BLaER1 (cell line): ENCODE measurements around the gene MYH7.

Source experiments
- H3K27ac ChIP-seq: shearing (Covaris generic); formaldehyde crosslinking; 2 replicates; pipeline ENCODE4 v1.8.1; 2022
- H3K27me3 ChIP-seq: shearing (Covaris generic); formaldehyde crosslinking; 2 replicates; pipeline ENCODE4 v1.8.1; 2022
- H3K36me3 ChIP-seq: shearing (Covaris generic); formaldehyde crosslinking; 2 replicates; pipeline ENCODE4 v1.8.1; 2022
- H3K4me1 ChIP-seq: shearing (Covaris generic); formaldehyde crosslinking; 2 replicates; pipeline ENCODE4 v1.8.1; 2022
- H3K4me2 ChIP-seq: shearing (Covaris generic); formaldehyde crosslinking; 2 replicates; pipeline ENCODE4 v1.8.1; 2022
- H3K4me3 ChIP-seq: shearing (Covaris generic); formaldehyde crosslinking; 2 replicates; pipeline ENCODE4 v1.8.1; 2022
- H3K9ac ChIP-seq: shearing (Covaris generic); formaldehyde crosslinking; 2 replicates; pipeline ENCODE4 v1.8.1; 2022
- H3K9me3 ChIP-seq: shearing (Covaris generic); formaldehyde crosslinking; 2 replicates; pipeline ENCODE4 v1.8.1; 2022
- H4K20me1 ChIP-seq: shearing (Covaris generic); formaldehyde crosslinking; 2 replicates; pipeline ENCODE4 v1.8.1; 2022
- Cebpa-rat ChIP-seq: shearing (Covaris generic); IDR thresholded peaks from 2 replicates; pipeline ENCODE4 v1.8.1; 2022

Gene MYH7

GRCh38 chr14:23450379-23450778 lies 14.9 kb upstream of the MYH7 start:
- no peak overlapping the region for H3K9ac ChIP-seq
- H3K27me3 ChIP-seq, result no peaks in the 10 kb centered on the region
- TF ChIP-seq Cebpa-rat, result no peak

GRCh38 chr14:23449314-23449713 lies 13.9 kb upstream of the MYH7 start:
- Histone ChIP-seq H3K4me2 (no peak overlapping the region), H3K27ac (no peak overlapping the region), H3K9me3 (no peaks in the 10 kb centered on the region), H3K9ac (no peak overlapping the region), H3K4me3 (no peak overlapping the region), H3K4me1 (peaks cover 9% of the 10 kb centered on the region), H3K36me3 (no peaks in the 10 kb centered on the region), H4K20me1 (no peaks in the 10 kb centered on the region), H3K27me3 (no peaks in the 10 kb centered on the region)
- no peak for TF ChIP-seq Cebpa-rat

More at GRCh38 chr14:23450379-23450778, 14.9 kb upstream of the MYH7 start:
- H3K27ac ChIP-seq, result no peak overlapping the region
- H4K20me1 ChIP-seq, result no peaks in the 10 kb centered on the region
- peaks cover 9% of the 10 kb centered on the region for H3K4me1 ChIP-seq
- H3K9me3 ChIP-seq, result no peaks in the 10 kb centered on the region
- no peak overlapping the region for H3K4me3 ChIP-seq
- no peak overlapping the region for H3K4me2 ChIP-seq
- H3K36me3 ChIP-seq, result no peaks in the 10 kb centered on the region

GRCh38 chr14:23447361-23448350 lies 12.2 kb upstream of the MYH7 start:
- Histone ChIP-seq H3K27ac (no peak overlapping the region), H3K4me3 (no peak overlapping the region), H3K4me2 (no peak overlapping the region), H3K4me1 (peaks cover 9% of the 10 kb centered on the region), H3K36me3 (no peaks in the 10 kb centered on the region), H3K9me3 (no peaks in the 10 kb centered on the region), H3K9ac (no peak overlapping the region), H4K20me1 (no peaks in the 10 kb centered on the region), H3K27me3 (no peaks in the 10 kb centered on the region)
- TF ChIP-seq Cebpa-rat, result no peak

GRCh38 chr14:23446291-23446851 lies 10.9 kb upstream of the MYH7 start:
- H3K4me2 ChIP-seq, result 0 out of 2 replicates have a peak overlapping the region, but pooled peaks have one; percentile 7
- H3K36me3 ChIP-seq, result no peaks in the 10 kb centered on the region
- no peaks in the 10 kb centered on the region for H3K27me3 ChIP-seq
- peaks cover 9% of the 10 kb centered on the region for H3K4me1 ChIP-seq
- no peaks in the 10 kb centered on the region for H3K9me3 ChIP-seq
- no peak overlapping the region for H3K4me3 ChIP-seq
- no peaks in the 10 kb centered on the region for H4K20me1 ChIP-seq
- TF ChIP-seq Cebpa-rat, result no peak
- H3K9ac ChIP-seq, result no peak overlapping the region
- H3K27ac ChIP-seq, result no peak overlapping the region

- Histone ChIP-seq H4K20me1 (no peaks in the 10 kb centered on the region), H3K4me2 (0 out of 2 replicates have a peak overlapping the region, but pooled peaks have one; percentile 7), H3K27me3 (no peaks in the 10 kb centered on the region), H3K9ac (no peak overlapping the region), H3K4me1 (peaks cover 9% of the 10 kb centered on the region), H3K27ac (no peak overlapping the region), H3K4me3 (no peak overlapping the region), H3K9me3 (no peaks in the 10 kb centered on the region), H3K36me3 (no peaks in the 10 kb centered on the region)
- no peak for TF ChIP-seq Cebpa-rat
Measured at GRCh38 chr14:23445773-23446172, 10.3 kb upstream of the MYH7 start.

GRCh38 chr14:23444314-23444713 lies 8.9 kb upstream of the MYH7 start:
- no peak for TF ChIP-seq Cebpa-rat
- Histone ChIP-seq H3K36me3 (no peaks in the 10 kb centered on the region), H3K4me2 (no peak overlapping the region), H3K9me3 (no peaks in the 10 kb centered on the region), H3K27ac (no peak overlapping the region), H3K4me1 (peaks cover 9% of the 10 kb centered on the region), H4K20me1 (no peaks in the 10 kb centered on the region), H3K27me3 (no peaks in the 10 kb centered on the region), H3K9ac (no peak overlapping the region), H3K4me3 (no peak overlapping the region)

- no peak overlapping the region for H3K4me3 ChIP-seq
- H3K27ac ChIP-seq, result no peak overlapping the region
- peaks cover 9% of the 10 kb centered on the region for H3K4me1 ChIP-seq
- no peaks in the 10 kb centered on the region for H3K36me3 ChIP-seq
- TF ChIP-seq Cebpa-rat, result no peak
- H3K27me3 ChIP-seq, result no peaks in the 10 kb centered on the region
- H4K20me1 ChIP-seq, result no peaks in the 10 kb centered on the region
- H3K9ac ChIP-seq, result no peak overlapping the region
- no peaks in the 10 kb centered on the region for H3K9me3 ChIP-seq
- no peak overlapping the region for H3K4me2 ChIP-seq
Measured at GRCh38 chr14:23443881-23444280, 8.4 kb upstream of the MYH7 start.

- Histone ChIP-seq H3K4me1 (peaks cover 9% of the 10 kb centered on the region), H3K27me3 (no peaks in the 10 kb centered on the region), H3K27ac (no peak overlapping the region), H4K20me1 (no peaks in the 10 kb centered on the region), H3K4me2 (no peak overlapping the region), H3K36me3 (no peaks in the 10 kb centered on the region), H3K9me3 (no peaks in the 10 kb centered on the region), H3K9ac (no peak overlapping the region), H3K4me3 (no peak overlapping the region)
- no peak for TF ChIP-seq Cebpa-rat
Measured at GRCh38 chr14:23443411-23443812, 8.0 kb upstream of the MYH7 start.

GRCh38 chr14:23442721-23443356 lies 7.4 kb upstream of the MYH7 start:
- Histone ChIP-seq H4K20me1 (no peaks in the 10 kb centered on the region), H3K27ac (no peak overlapping the region), H3K27me3 (no peaks in the 10 kb centered on the region), H3K36me3 (no peaks in the 10 kb centered on the region), H3K9ac (no peak overlapping the region), H3K4me1 (peaks cover 9% of the 10 kb centered on the region), H3K4me2 (no peak overlapping the region), H3K4me3 (no peak overlapping the region), H3K9me3 (no peaks in the 10 kb centered on the region)
- TF ChIP-seq Cebpa-rat, result no peak

- Histone ChIP-seq H3K4me1 (peaks cover 7% of the 10 kb centered on the region), H4K20me1 (no peaks in the 10 kb centered on the region), H3K4me3 (no peak overlapping the region), H3K9me3 (no peaks in the 10 kb centered on the region), H3K36me3 (no peaks in the 10 kb centered on the region), H3K4me2 (no peak overlapping the region), H3K27me3 (no peaks in the 10 kb centered on the region), H3K9ac (no peak overlapping the region), H3K27ac (no peak overlapping the region)
- no peak for TF ChIP-seq Cebpa-rat
Measured at GRCh38 chr14:23441076-23441475, 5.6 kb upstream of the MYH7 start.
